GM12874 (cell line): ENCODE data around the gene CNTN4.

Experiments used
- TF ChIP-seq, protein P1 (sequence below): IDR thresholded peaks from 2 replicates; pipeline ENCODE4 v1.5.1; 2011; ENCODE audit warnings: low read depth, mild to moderate bottlenecking, control low read depth, low read length, moderate library complexity; ENCODE audit not compliant: insufficient read depth

The CNTN4 gene

DNA sequence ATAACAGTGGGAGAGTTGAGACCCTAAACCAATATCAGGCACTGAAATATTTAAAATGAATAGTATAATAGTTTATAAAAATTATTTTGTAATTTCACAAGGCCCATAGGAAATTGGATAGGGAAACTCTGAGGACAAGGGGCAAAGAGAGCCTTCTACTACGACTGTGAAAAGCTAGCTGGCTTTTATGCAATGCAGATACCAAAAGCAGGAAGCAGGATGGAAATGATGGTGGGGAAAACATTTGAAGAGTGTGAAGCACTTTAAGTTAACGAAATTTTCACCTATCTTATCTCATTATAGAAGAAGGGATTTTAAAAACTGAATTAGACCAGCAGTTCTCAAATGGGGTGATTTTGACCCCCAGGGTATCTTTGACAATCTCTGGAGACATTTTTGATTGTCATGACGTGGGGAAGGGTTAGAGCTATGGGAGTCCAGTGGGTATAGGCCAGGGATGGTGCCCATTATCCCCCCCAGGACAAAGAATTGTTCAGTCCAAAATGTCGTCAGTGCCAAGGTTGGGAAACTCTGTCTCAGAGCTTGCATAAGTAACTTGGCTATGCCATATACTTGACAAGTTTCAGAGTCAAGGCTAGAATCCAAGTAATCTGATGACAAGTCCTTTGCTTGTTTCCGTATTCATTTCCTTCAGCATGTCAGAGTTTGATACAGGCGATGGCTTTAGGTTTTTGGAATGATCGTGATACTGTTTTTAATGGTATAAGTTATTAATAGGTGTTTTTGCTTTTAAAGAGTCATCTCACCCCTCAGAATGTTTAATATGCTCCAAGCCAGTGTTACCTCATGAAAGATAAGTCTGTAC lies 885.6 kb downstream of the CNTN4 start:
- TF ChIP-seq, protein P1, sequence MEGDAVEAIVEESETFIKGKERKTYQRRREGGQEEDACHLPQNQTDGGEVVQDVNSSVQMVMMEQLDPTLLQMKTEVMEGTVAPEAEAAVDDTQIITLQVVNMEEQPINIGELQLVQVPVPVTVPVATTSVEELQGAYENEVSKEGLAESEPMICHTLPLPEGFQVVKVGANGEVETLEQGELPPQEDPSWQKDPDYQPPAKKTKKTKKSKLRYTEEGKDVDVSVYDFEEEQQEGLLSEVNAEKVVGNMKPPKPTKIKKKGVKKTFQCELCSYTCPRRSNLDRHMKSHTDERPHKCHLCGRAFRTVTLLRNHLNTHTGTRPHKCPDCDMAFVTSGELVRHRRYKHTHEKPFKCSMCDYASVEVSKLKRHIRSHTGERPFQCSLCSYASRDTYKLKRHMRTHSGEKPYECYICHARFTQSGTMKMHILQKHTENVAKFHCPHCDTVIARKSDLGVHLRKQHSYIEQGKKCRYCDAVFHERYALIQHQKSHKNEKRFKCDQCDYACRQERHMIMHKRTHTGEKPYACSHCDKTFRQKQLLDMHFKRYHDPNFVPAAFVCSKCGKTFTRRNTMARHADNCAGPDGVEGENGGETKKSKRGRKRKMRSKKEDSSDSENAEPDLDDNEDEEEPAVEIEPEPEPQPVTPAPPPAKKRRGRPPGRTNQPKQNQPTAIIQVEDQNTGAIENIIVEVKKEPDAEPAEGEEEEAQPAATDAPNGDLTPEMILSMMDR, result no peak

DNA sequence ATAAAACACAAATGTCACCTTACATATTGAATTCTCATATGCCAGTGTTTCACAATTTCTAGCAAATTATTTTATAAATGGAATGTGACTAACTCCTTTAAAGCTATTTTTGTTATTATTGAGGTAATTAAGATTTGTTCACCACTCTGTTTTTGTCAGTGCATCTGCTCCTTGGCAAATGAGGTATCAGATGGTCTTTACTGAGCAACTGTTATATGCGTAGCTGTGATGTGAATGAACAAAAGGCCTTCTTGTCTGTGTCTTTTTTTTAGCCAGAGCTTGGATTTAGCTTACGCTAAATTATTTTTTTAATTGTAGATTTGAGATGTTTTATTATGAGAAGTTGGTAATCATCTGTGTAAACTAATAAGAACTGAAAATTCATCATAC lies 886.2 kb downstream of the CNTN4 start:
- TF ChIP-seq, protein P1, result no peak

DNA sequence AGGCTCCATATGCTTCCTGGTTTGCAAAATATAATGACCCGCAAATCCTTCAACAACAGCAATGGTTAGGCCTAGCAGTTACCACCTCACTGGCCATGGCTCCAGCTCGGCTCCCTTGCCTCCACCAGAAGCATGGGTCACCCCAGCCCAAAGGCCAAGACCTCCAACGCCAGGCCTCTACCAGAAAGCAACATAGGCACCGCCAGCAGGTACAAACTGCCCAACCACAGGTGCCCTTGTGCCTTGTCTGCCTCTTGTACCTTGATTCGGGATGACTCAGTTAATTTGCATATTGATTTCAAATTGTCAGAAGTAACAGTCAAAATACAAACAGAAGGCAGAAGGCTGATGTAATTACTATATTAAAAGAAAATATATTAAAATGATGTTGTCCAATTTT lies 886.8 kb downstream of the CNTN4 start:
- TF ChIP-seq, protein P1, result no peak

DNA sequence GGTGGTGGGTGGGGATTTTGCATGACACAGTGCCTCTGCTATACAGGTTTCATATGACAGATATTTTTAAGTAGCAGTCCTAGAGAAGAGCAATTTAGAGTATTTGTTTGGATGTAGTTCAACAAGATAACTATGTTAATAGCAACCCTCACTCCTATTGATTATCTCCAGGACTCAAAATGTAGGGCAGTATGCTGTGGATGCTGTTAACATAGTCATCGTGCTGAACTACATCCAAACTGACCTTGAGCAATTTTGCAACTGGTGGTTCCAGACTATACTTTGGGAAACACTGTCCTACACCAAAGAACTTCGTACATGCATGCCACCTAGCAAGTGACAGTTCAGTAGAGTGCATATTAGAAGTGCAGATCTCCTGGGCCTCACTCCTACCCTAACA lies 893.9 kb downstream of the CNTN4 start:
- TF ChIP-seq, protein P1, result no peak

DNA sequence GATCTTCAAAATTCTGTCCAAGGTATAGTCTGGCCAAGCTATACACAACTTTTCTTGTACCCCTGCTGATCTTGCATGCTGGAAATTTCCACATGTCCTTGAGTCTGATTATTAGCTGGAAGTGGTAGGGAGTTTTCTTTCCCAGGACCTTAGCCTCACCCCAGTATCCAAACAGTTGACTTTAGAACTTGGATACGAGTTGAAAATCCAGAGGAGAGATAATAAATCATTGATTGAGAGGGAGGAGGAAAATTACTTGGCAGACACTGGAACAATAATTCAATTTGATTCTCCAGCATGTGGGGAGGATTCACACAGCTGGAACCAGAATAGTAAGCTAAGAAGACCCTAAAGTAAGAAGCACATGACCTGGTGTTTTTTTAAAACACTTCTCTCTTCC lies 895.1 kb downstream of the CNTN4 start:
- TF ChIP-seq, protein P1, result no peak

DNA sequence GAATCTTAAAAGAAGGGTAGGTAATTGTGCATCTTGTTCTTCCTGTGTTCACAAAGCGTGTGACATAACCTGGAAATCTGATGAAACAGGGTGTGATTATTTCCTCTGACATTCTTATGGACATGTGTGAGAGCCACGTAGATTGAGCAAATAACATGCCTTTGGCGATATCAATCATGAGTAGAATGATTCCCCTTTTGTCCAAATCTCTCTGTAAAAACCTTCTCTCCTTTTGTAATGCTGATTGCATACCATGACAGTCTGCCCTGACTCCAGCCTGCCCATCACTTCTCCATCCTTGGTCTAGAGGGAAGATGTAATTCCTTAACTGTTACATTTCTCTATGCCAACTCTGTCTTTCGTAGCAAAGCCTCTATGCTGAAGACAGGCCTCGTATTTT lies 896.5 kb downstream of the CNTN4 start:
- TF ChIP-seq, protein P1, result no peak

DNA sequence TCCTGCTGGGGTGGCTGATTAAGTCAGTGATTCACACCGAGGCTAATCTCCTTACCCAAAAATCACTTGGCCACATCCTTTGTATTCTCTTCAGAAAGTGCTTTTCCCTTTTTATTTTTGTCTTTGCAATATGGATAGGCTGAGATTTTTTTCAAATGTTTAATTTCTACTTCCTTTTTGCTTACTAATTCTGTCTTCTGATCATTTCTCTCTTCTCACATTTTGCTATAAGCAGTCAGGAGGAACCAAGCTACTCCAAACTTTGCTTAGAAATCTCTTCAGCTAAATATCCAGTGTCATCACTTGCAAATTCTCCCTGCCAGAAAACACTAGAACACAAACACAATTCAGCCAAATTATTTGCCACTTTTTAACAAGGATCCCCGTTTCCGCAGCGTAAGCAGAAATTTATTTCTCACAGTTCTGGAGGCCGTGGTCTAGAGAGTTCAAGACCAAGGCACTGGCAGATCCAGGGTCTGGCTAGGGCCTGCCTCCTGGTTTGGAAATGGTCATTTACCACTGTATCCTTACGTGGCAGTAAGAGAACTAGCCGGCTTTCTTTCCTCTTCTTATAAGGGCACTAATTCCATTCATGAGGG lies 906.6 kb downstream of the CNTN4 start:
- TF ChIP-seq, protein P1, result no peak
